CD4-positive, alpha-beta T cell treated with Interferon alpha-2 for 1 hour (primary cell): ENCODE measurements around the gene PADI3.

Source experiments
- DNase-seq, 2 donors: peaks; one replicate each; pipeline ENCODE4 v3.0.0-alpha.2; 2020 to 2022

The PADI3 gene

GRCh38 chr1:17248781-17249180 is at the start of gene PADI3:
Gene PADI3 (plus strand): TSS chr1:17249098. CDS start chr1:17249138, 40 bp downstream.
- DNase-seq = no peak

- DNase-seq = no peak
Measured at GRCh38 chr1:17199267-17200044, 49.4 kb upstream of the PADI3 start.

GRCh38 chr1:17200246-17200645 is 48.7 kb upstream of the PADI3 start:
- DNase-seq = no peak

- DNase-seq = no peak
Measured at GRCh38 chr1:17200756-17201155, 48.1 kb upstream of the PADI3 start.

- DNase-seq = peak in 1 of 2 donors; percentile 42
Measured at GRCh38 chr1:17201201-17202021, 47.5 kb upstream of the PADI3 start.

GRCh38 chr1:17204546-17205440 is 44.1 kb upstream of the PADI3 start, which contains the start of gene PADI1:
Gene PADI1 (plus strand): TSS chr1:17205128. CDS start chr1:17205218, 90 bp downstream.
- DNase-seq = no peak

- no peak for DNase-seq
Measured at GRCh38 chr1:17205652-17206051, 43.2 kb upstream of the PADI3 start.

- no peak for DNase-seq
Measured at GRCh38 chr1:17206196-17206595, 42.7 kb upstream of the PADI3 start.

- peak in 1 of 2 donors; percentile 53 for DNase-seq
Measured at GRCh38 chr1:17207046-17207445, 41.9 kb upstream of the PADI3 start.

- DNase-seq = no peak
Measured at GRCh38 chr1:17207540-17207939, 41.4 kb upstream of the PADI3 start.

GRCh38 chr1:17207966-17208418 is 40.9 kb upstream of the PADI3 start:
- DNase-seq = peak; percentile 37 to 54

- DNase-seq = no peak
Measured at GRCh38 chr1:17208546-17208945, 40.4 kb upstream of the PADI3 start.

- no peak for DNase-seq
Measured at GRCh38 chr1:17209430-17209829, 39.5 kb upstream of the PADI3 start.

- no peak for DNase-seq
Measured at GRCh38 chr1:17210176-17210575, 38.7 kb upstream of the PADI3 start.

- DNase-seq = no peak
Measured at GRCh38 chr1:17211377-17211776, 37.5 kb upstream of the PADI3 start.

GRCh38 chr1:17212009-17212408 is 36.9 kb upstream of the PADI3 start:
- DNase-seq = no peak

GRCh38 chr1:17212487-17213121 is 36.3 kb upstream of the PADI3 start:
- peak; percentile 67 to 74 for DNase-seq

- no peak for DNase-seq
Measured at GRCh38 chr1:17213148-17213781, 35.6 kb upstream of the PADI3 start.

- DNase-seq = no peak
Measured at GRCh38 chr1:17213782-17214148, 35.1 kb upstream of the PADI3 start.

GRCh38 chr1:17214876-17215544 is 33.9 kb upstream of the PADI3 start:
- DNase-seq = no peak

GRCh38 chr1:17215545-17215890 is 33.4 kb upstream of the PADI3 start:
- no peak for DNase-seq
